HS-5 (cell line): ENCODE results near the gene RPS2.
"Not testable (repeated sequence)": the region's sequence is repeated elsewhere in the genome, so short reads cannot be mapped to it uniquely, and the experiment has no call there.

Experiments used
- DNase-seq: peaks from one replicate; pipeline ENCODE4 v3.0.0-alpha.2; 2012; ENCODE audit warnings: low read depth

Gene RPS2

DNA sequence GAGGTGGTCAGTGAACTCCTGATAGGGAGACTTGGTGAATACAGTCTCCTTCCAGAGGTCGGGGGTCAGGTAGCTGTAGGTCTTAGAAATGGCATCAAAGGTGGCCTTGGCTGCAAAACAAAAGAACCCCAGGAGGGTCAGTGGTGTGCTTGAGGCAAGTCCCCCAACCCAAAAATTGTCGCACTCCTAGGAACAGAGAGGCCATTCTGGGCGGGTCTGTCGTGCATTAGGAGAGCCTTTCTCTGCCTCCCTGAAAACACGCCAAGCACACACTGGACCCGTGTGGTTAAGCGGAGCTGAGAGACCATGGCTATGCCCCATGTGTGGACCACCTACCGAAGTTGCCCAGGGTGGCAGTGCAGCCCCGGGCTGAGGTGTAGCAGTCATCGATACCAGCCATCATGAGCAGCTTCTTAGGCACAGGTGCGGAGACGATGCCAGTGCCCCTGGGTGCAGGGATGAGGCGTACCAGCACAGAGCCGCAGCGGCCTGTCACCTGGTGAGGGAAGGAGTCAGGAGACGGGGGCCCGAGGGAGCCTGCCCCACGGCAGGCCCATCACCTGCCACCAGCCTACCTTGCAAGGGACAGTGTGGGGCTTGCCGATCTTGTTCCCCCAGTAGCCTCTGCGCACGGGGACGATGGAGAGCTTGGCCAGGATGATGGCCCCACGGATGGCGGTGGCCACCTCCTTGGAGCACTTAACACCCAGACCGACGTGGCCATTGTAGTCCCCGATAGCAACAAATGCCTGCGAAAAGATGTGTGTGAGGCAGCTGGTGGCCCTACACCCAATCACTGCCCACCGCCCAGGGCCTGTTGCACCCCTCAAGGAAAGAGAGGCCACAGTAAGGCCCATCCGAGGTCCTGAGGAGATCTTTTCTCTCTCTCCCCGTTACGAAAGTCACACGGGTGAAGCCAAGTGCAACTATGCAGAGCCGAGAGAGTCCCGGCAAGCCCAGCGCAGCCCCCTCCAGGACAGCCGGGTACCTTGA lies 2.2 kb downstream of the RPS2 start:
- DNase-seq = not testable (repeated sequence)

DNA sequence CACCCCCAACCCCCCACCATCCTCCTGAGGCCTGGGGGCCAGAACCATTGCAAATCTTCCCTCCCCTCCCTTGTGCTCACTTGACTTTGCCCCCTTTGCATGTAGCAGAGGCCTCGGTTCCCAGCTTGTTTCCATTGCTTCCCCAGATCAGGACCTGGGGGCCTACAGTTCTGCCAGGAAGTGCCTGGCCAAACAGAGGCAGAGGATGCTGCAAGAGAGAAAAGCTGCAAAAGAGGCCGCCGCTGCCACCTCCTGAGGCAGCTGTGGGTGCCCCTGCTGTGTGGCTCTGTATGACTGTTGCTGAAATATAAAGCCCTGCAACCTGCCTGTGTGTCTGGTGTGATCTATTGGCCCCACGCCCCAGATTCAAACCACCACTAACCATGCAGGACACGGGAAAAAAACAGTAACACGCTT lies 3.0 kb downstream of the RPS2 start:
- DNase-seq = no peak

DNA sequence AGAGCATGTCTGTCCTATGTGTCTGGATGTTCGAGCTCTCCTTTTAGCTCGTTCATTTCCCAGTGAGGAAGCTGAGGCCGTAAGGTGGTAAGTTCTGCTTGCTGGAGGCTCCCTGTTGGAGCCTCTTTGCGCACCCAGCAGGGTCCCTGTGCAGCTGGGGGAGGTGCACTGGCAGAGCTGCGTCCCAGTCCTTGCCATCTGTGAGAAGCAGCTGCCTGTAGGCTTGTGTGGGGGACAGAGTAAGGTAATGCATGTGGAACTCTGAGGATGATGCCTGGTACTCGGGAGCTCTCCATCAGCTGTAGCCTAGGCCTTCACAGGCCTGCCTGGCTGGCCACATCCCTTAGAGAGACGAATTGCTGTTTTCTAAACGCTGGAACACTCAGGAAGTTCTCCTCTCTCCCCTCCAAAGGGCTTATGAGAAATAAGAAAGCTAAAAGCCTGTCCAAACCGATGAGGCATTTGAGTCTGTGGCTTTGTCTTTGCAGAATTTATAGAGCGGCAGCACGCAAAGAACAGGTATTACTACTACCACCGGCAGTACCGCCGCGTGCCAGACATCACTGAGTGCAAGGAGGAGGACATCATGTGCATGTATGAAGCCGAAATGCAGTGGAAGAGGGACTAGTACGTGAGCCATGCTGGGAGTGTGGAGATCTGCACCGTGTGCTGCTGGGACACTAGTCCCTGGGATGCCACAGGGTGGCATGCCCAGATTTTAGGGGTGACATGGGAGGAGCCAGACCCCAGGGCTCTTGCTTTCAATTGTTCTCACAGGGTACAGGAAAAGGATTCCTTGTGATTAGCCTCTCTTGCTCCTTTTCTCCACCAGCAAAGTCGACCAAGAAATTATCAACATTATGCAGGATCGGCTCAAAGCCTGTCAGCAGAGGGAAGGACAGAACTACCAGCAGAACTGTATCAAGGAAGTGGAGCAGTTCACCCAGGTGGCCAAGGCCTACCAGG lies 3.7 kb downstream of the RPS2 start:
- DNase-seq = peak; percentile 46

DNA sequence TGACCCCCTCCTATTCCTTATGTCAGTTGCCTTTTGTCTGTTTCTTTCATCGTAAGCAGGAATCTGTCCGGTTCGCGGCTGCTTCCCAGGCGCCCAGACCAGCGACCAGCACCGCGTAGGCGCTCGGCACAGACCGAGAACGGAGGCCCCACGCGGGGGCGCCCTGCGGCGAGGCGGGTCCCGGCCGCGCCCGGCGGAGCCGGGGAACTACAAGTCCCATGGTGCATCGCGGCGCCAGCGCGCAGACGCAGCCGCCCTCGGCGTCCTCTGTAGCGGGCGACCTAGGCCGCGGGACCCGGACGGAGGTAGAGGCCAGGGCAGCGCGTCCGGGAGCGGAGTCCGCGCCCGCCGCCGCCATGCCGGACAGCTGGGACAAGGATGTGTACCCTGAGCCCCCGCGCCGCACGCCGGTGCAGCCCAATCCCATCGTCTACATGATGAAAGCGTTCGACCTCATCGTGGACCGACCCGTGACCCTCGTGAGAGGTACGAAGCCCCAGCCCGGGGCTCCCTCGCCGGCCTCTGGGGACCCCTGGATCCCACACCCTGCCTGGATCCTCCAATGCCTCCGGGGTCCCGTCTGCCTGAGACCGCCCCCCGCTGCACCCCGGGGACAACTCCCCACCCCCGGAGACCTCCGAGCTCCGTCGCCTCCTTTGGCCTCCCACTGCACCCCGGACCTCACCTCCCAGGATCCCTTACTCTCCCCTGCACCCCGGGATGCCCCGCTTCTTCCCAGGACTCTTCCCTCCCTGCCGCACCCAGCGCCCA lies 5.2 kb downstream of the RPS2 start, which contains the start of gene NDUFB10:
TSS of gene NDUFB10 (plus strand) at position 270 of the 771 bp plus-strand sequence. CDS start at position 357, 87 bp downstream.
- peak; percentile 43 for DNase-seq

DNA sequence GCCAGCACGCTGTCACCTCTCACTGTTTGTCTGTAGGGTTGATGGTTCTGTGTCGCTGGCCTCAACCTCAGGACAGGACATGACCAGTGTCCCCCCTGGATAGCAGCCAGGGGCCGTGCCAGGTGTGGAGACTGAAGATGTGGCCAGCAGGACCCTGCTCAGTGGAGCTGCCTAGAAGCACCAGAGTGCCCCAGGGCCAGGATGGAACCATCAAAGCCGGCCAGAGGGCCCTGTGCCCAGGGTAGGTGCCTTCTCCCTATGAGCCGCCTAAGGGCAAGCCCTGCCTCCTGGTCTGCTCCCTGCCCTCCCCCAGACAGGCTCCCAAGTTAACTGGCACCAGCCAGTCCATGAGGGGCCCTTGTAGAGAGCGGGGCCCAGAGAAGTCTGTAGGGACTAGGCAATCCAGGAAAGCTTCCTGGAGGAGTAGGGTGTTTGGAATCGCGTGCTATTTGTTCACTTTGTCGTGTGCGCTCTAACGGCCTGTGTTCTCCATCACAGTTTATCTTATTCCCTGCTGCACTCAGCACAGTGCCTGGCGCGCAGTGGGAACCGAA lies 5.8 kb downstream of the RPS2 start:
- DNase-seq = no peak

DNA sequence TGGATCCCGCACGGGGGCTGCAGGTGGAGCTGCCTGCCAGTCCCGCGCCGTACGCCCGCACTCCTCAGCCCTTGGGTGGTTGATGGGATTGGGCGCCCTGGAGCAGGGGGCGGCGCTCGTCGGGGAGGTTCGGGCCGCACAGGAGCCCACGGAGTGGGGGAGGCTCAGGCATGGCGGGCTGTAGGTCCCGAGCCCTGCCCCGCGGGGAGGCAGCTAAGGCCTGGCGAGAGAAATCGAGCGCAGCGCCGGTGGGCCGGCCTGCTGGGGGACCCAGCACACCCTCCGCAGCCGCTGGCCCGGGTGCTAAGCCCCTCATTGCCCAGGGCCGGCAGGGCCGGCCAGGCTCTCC lies 6.5 kb downstream of the RPS2 start:
- DNase-seq = not testable (repeated sequence)

DNA sequence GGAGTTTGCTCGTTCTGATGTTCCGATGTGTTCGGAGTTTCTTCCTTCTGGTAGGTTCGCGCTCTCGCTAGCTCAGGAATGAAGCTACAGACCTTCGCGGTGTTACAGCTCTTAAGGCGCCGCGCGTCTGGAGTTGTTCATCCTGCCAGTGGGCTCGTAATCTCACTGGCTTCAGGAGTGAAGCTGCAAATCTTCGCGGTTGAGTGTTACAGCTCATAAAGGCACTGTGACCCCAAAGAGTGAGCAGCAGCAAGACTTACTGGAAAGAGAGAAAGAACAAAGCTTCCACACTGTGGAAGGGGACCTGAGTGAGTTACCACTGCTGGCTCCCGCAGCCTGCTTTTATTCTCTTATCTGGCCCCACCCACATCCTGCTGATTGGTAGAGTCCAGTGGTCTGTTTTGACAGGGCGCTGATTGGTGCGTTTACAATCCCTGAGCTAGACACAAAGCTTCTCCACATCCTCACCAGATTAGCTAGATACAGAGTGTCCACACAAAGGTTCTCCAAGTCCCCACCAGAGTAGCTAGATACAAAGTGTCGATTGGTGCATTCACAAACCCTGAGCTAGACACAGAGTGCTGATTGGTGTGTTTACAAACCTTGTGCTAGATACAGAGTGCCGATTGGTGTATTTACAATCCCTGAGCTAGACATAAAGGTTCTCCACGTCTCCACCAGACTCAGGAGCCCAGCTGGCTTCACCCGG lies 7.0 kb downstream of the RPS2 start:
- not testable (repeated sequence) for DNase-seq

DNA sequence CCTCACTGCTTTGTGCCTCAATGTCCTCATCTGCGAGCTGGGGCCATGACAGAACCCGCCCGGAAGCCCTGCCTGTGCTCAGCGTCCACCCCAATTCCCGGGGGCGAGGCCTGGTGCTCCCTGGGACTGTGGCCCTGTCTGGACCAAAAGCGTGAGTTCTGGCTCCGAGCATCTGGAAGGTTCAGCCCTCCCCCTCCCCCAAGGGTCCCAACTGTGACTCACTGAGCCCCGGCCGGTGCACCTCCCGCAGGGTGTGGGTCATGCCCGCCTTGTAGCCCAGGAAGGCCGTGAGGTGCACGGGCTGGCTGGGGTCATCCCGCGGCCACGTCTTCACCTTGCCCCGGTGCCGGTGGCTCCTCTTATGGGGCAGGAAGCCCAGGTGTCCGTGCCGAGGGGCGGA lies 10.9 kb downstream of the RPS2 start:
- no peak for DNase-seq

DNA sequence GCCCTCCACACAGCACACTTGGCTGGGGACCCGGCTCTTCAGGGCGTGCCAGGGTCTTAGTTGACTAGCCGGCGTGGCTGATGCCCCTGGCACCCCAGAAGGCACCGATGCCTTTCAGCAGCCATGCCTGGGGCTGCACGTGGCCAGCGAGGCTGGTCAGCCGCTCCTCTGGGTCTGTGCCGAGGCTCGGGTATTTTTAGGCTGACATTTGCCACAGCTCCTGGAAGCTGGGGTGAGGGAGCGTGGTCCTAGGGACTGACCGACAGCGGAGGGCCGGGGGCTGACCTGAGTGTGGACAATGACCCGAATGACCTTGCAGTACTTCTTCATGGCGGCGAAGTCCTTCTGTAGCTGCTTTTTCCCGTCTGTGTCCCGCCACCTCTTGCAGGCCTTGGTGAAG lies 14.1 kb downstream of the RPS2 start:
- DNase-seq = no peak

DNA sequence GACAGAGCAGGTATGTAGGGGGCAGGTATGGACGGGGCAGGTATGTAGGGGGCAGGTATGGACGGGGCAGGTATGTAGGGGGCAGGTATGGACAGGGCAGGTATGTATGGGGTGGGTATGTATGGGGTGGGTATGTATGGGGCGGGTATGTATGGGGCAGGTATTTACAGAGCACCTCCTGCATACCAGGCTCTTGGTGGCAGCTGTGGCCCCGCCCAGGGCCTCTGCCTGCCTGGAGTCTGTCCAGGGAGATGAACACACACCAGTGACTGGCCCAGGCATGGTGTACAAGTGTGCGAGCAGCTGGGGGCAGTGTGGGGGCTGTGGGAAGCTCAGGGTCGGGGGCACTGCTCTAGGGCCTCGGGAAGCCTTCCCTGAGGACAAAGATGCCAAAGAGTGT lies 14.6 kb downstream of the RPS2 start:
- DNase-seq = no peak

DNA sequence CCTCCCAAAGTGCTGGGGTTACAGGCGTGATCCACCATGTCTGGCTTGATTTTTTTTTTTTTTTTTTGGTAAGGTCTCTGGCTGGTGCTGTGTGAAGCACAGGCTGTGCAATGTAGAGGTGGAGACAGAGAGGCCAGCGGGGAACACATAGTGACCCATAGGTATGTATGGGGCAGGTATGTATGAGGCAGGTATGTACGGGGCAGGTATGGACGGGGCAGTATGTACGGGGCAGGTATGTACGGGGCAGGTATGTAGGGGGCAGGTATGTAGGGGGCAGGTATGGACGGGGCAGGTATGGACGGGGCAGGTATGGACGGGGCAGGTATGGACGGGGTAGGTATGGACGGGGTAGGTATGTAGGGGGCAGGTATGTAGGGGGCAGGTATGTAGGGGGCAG lies 15.1 kb downstream of the RPS2 start:
- no peak for DNase-seq

DNA sequence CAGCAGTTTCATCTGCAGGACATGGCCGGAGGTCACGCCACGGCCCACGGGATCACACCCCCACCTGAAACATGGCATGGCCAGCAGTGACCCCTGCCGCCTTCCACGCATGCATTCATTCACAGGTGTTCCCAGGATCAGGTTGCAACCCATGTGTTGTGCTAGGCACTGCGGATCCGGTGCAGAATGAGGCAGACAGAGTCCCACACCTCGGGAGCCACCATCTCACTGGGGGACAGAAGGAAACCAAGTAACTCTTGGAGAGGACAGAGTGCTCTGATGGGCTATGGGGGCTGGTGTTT lies 17.3 kb downstream of the RPS2 start:
- DNase-seq = no peak

DNA sequence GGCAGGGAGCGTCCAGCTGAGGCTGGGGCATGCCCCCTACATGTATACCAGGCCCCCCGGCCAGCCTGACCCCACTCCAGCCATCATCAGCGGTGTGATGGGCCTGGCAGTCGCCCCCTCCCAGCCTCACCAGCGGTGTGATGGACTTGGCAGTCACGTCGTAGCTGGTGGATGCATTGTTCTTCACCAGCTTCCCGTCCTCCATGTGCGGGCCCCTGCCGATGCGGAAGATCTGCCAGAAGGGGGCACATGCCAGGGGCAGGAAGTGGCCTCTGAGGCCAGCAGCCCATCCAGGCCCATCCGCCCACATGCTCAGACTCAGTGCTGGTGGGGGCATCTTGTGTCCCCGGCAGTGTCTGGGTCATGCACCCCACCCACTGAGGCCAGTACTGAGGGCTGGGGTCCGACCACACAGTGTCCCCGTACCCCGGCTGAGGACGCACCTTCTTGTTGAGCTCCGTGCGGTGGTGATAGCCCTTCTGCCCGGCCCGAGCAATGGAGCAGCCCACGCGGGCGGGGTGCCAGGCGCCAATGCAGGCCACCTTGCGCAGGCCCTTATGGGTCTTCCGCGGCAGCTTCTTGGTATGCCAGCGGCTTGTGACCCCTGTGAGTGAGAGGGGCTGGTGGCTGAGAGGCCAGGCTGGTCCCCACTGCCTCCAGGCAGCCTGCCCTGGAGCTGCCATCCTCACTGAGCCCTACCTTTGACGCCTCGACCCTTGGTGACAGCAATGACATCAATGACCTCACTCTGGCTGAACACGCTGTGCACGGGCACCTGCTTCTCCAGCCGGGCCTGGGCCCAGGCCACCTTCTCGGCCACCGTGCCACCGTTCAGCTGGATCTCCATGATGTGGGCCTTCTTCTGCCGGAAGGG lies 17.9 kb downstream of the RPS2 start:
- no peak for DNase-seq

DNA sequence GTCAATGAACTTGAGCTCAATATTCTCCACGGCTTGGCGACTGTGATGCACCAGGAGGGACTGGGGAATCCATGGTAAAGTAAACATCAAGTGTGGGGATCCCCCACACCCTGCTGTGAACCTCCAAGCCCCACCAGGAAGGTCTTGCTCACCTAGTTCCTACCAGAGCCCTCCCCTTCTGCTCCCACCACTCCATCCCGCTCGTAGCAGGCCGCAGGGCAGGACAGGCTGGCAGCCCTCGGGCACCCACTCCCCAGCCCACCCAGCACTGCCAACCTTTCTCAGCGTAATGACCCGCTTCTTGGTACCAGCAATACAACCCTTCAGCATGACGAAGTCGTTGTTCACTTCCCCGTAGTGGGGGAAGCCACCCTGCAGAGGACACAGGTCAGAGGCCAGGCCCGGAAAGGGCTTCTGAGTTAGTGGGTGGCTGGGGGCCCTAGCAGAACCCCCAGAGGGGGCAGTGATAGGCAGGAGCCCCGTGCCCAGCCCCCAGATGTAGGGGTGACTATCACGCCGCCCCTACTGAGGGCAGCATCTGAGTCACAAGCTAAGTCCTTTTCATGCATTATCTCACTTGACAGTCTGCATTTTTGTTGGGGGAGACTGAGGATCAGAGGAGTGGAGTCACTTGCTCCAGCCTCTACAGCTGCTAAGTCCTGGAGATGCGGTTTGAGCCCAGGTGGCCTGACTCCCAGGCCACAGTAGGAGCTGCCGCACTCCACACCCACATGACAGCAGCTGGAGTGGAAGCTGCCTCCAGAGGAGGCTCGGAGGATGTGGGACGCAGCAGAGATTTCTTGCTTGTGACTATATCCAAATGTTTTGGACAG lies 18.9 kb downstream of the RPS2 start:
- no peak for DNase-seq

DNA sequence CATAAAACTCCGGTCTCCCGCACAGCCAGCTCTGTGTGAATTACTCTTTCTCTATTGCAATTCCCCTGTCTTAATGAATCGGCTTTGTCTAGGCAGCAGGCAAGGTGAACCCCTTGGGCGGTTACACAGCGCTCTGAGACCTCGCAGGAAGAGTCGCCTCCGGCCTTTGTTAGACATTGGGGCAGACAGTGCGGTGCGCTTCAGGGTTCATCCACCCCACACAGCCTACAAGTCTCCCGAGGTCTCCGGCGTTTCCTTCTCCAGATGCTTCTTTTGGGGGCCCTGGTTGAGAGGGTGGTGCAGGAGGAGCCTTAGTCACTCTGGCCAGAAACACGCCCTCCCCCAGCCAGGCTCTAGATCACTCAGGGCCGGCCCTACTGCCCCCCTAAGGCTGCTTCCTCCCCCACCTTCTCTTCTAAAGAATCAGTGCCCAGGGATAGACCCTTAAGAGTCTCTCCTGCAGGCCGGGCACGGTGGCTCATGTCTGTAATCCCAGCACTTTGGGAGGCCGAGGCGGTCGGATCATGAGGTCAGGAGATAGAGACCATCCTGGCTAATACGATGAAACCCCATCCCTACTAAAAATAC lies 19.9 kb downstream of the RPS2 start:
- DNase-seq = no peak

DNA sequence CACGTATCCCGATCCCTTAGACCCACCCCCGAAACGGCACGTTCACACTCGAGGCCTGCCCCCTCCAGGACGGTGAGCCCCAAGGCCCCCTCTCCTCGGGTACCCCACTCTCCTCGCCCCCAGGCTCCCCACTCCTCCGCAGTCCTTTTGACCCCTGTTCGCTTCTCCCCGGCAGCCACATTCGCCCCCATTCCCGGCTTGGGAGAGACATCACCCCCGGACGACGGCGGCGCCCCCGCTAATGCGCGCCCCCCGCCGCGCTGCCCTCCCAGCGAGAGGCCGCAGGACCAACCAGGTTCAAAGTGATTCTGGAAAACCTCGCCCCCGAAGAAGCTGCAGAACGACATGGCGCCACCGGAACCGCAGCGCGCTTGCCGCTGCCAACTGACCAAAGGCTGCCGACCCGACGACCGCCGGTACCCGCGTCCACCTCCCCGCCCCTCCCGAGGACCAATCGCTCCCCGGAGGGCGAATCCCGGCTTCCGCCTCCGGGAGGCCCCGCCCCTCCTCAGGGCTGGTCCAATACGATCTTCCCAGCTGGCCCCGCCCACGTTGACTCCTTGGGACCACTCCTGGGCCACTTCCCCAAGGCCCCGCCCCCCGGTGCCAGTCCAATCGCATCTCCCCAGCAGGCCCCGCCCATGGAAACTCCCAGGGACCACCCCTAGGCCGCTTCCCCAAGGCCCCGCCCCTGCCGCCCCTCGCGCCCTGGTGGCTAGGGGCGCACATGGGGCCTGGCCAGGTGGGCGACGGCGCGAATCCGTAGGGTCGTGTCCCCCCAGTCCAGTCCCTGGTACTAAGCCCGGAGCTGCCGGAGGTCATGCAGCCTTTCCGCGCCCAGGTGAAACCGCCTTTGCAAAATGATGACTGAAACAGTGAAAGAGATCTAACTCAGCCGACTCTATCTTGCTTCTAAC lies 21.6 kb downstream of the RPS2 start, which contains the start of gene MSRB1:
TSS of gene MSRB1 (minus strand) at position 390 of the 917 bp plus-strand sequence. CDS start at position 347, 43 bp downstream.
- DNase-seq = peak; percentile 87

DNA sequence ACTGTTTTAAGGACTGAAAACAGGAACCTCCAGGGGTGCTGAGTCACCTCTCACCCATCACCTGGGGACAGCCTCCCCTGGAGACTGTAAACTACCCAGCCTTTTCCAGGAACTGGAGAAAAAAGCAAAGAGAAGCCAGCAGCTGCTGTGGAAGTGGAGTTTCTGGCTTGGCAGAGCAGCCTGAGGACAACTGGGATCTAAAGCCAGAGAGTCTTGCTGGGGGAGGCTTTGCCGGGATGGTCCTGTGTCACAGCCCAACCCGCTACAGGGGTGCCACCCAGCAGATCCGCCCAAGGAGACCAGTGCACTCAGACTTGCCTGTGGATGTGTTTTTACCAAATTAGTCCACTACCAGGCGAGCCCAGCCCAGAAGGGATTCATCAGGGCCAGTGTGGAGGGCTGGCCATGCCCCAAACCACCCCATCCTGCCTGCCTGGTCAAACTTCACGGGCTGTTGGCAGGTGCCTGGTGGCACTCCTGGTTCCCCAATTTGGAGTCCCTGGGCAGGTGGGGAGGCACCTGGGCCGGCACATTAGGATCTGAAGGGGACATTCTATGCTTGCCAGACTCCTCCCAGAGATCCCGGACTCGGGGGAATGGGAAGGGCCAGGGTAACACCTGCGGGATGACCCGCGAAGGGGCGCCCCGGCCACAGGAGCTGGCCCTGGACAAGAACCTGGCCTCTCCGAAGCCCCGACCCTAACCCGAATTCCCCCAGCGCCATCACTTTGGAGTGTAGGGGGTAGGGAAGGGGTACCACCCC lies 22.4 kb downstream of the RPS2 start:
- DNase-seq = no peak
